Measurements from ENCODE around the gene RUSC1.

The RUSC1 gene

DNA sequence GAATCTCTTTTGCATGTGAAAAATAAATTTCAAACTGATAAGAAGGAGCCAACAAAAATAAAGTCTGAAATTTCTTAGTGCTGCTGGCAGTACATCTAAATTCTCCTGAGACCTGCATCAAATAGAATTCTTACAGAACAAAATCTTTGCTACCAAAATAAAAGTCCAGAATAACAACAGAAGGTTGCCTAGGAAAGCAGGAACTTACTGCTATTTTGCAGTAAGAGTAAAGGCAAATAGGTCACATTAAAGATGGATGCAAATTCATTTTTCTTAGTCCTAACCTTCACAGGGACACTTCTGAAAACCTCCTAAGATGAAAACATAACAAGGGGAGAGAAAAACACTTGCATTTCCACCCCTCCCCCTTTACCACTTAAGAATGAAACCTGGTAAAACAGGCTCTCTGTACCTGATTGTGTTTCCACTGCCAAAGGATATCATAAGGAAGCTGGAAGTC lies 59.0 kb downstream of the RUSC1 start:
- FAIRE-seq, result no peak
- TF ChIP-seq TAF1 (IDR thresholded peaks at IDR 0.05; ENCODE audit: borderline replicate concordance, low read depth, low read length) (no peak), POLR2A (IDR thresholded peaks at IDR 0.05; ENCODE audit: low read depth, low read length) (no peak), POLR2AphosphoS5 (IDR thresholded peaks at IDR 0.05; ENCODE audit: low read depth, low read length) (no peak)
- DNase-seq (ENCODE audit: insufficient read length), result no peak
